ENCODE data around the gene VPS8. TPM values are rescaled to one million over a fixed set of nuclear protein-coding genes. Genes with fewer than 3 reads are reported as not detected.

VPS8 gene
- total and polyA plus RNA-seq, 9 of the 15 experiments (the other 6 are each of a cell fraction or from before 2014, with no cell fraction given) = 7.2 to 41.0 (median 28.3) TPM

GRCh38 chr3:184827572-184827971 is 15.6 kb downstream of the VPS8 start:
- BruUV-seq (replicated peaks) = no TSS peak
- H3K4me3 ChIP-seq = no peak overlapping the region
- ChIA-PET POLR2A (interaction anchor here (0.6 kb wide), 1 partner anchor 10 kb away, joined by 3 read pairs; no protein-coding TSS in a partner anchor), CTCF (ENCODE audit: low intra/inter-chr PET ratio) (no interaction called here)
- no peak overlapping the region for H3K9ac ChIP-seq (ENCODE audit: insufficient read depth in 1 of 2, low read depth in 2 of 2, low read length in 2 of 2)
- DNase-seq (ENCODE audit: extremely low read depth in 1 of 4, low spot score in 3 of 4) (peak; percentile 9 to 27 (median 14)), ATAC-seq (no peak), FAIRE-seq (no peak)
- no peaks in the 10 kb centered on the region for H3K9me3 ChIP-seq (replicated peaks; ENCODE audit: control insufficient read depth, insufficient read depth, low read depth, low read length)
- in situ Hi-C loops (cut with MboI) (no loop called here), intact Hi-C loops (cut with micrococcal nuclease) (no loop called here)
- no peaks in the 10 kb centered on the region for H3K79me2 ChIP-seq (ENCODE audit: control insufficient read depth, insufficient read depth, low read length)
- no peak overlapping the region for H2AFZ ChIP-seq (ENCODE audit: low read depth, low read length)
- H3K27me3 ChIP-seq (ENCODE audit: control insufficient read depth in 2 of 2, insufficient read depth in 2 of 2, low read length in 2 of 2) = no peaks in the 10 kb centered on the region
- WGBS (ENCODE audit: insufficient coverage, low coverage, missing lambda C conversion rate) = 55% methylated on average over 2 of the region's 2 CpGs
- H3K36me3 ChIP-seq (ENCODE audit: control insufficient read depth, insufficient read depth, low read length) = peaks cover 17% of the 10 kb centered on the region; the same call in 2 of the 3 replicates
- H3K27ac ChIP-seq (ENCODE audit: extremely low read depth, low read depth, low read length) = no peak overlapping the region
- no peaks in the 10 kb centered on the region for H3K4me1 ChIP-seq (replicated peaks in 1 of 2; ENCODE audit: control insufficient read depth in 2 of 2, insufficient read depth in 2 of 2, low read length in 2 of 2)
- no peak overlapping the region; the same call in 1 of the 2 replicates for H3K4me2 ChIP-seq (ENCODE audit: insufficient read depth, low read length)
- H4K20me1 ChIP-seq (replicated peaks; ENCODE audit: control insufficient read depth, insufficient read depth, low read length) = no peaks in the 10 kb centered on the region
- H3K9me1 ChIP-seq (ENCODE audit: control insufficient read depth, insufficient read depth, low read length) = no peaks in the 10 kb centered on the region
- peak; percentile 81 for TF ChIP-seq CBFA2T3 (IDR thresholded peaks at IDR 0.05)
- peak; percentile 78 for TF ChIP-seq TEAD4 (IDR thresholded peaks at IDR 0.05; ENCODE audit: low read length)
- no peak for TF ChIP-seq TEAD4 (CRISPR knock-in tag; IDR thresholded peaks at IDR 0.05; ENCODE audit: borderline replicate concordance)
- TF ChIP-seq U2AF2 (optimal IDR thresholded peaks at IDR 0.05; ENCODE audit: low read depth, low read length) = no peak
- no peak for TF ChIP-seq HDGF (IDR thresholded peaks at IDR 0.05)
- TF ChIP-seq FOSL1 (tag; conservative IDR thresholded peaks at IDR 0.05) = peak; percentile 81
- 0 out of 4 replicates have a peak, but pooled peaks of 1 of the 2 experiments have one; percentile 40 for TF ChIP-seq RCOR1 (IDR thresholded peaks at IDR 0.05; ENCODE audit: borderline replicate concordance in 1 of 2, low read depth in 2 of 2, low read length in 2 of 2)
- TF ChIP-seq GABPA (tag; conservative IDR thresholded peaks at IDR 0.05; ENCODE audit: low read depth) = no peak
- TF ChIP-seq PURB (CRISPR knock-in tag; IDR thresholded peaks at IDR 0.05; ENCODE audit: low read depth) = no peak
- peak; percentile 42; the same call in 1 of the 2 replicates for TF ChIP-seq DPF2 (IDR thresholded peaks at IDR 0.05)
- TF ChIP-seq MITF (IDR thresholded peaks at IDR 0.05) = no peak
- TF ChIP-seq ZNF695 (CRISPR knock-in tag; IDR thresholded peaks at IDR 0.05) = no peak
- peak in 1 of 2 experiments; percentile 57; a peak in 1 of 4 replicates for TF ChIP-seq TBL1XR1 (IDR thresholded peaks at IDR 0.05; ENCODE audit: low read length in 2 of 2)
- TF ChIP-seq TAL1 (IDR thresholded peaks at IDR 0.05) = peak; percentile 67
- no peak for TF ChIP-seq ZBTB12 (CRISPR knock-in tag; IDR thresholded peaks at IDR 0.05)
- no peak for TF ChIP-seq ZFP91 (CRISPR knock-in tag; IDR thresholded peaks at IDR 0.05)
- TF ChIP-seq ARID1B (IDR thresholded peaks at IDR 0.05) = peak; percentile 70
- 0 out of 2 replicates have a peak, but pooled peaks have one; percentile 25 for TF ChIP-seq NFIC (IDR thresholded peaks at IDR 0.05)
- TF ChIP-seq CBFA2T2 (conservative IDR thresholded peaks at IDR 0.05) = peak; percentile 64
- no peak for TF ChIP-seq ZNF239 (CRISPR knock-in tag; IDR thresholded peaks at IDR 0.05)
- no peak for TF ChIP-seq ZC3H11A (IDR thresholded peaks at IDR 0.05; ENCODE audit: low read depth, low read length)

Data from K562 (cell line).